Measurements from ENCODE around the gene RASSF5.

- TF ChIP-seq POLR2A (IDR thresholded peaks at IDR 0.05) (no peak), EP300 (IDR thresholded peaks at IDR 0.05; ENCODE audit: low read depth) (no peak), CTCF (IDR thresholded peaks at IDR 0.05) (no peak), POLR2AphosphoS5 (IDR thresholded peaks at IDR 0.05) (no peak)
Measured at GRCh38 chr1:206580438-206581113, 73.2 kb downstream of the RASSF5 start.

All from transverse colon (tissue), 4 donors.